KG1 (cell line): ENCODE data around the gene TLR7.

ENCODE experiments used
- DNase-seq: peaks from one replicate; lab custom pipeline; 2025; lab: John Stamatoyannopoulos, UW

TLR7 gene

DNA sequence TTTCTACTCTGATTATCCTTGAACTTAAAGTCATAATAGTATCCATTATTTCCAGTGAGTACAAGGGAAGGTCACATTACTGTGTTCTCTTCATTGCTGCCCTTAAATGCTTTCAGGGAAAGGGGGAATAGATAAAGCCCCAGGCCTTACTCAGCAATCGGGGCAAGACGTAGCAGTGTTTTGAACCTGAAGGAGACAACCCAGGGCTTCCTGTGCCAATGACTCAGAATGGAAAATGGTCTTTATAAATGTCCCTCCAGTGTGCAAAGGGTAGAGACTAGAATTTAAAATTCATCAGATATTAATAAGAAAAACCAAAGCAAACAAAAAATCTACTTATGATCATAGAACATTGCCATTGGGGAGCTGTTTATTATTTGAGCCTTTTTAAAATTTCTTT, 63.3 kb downstream of the TLR7 start:
- no peak for DNase-seq

DNA sequence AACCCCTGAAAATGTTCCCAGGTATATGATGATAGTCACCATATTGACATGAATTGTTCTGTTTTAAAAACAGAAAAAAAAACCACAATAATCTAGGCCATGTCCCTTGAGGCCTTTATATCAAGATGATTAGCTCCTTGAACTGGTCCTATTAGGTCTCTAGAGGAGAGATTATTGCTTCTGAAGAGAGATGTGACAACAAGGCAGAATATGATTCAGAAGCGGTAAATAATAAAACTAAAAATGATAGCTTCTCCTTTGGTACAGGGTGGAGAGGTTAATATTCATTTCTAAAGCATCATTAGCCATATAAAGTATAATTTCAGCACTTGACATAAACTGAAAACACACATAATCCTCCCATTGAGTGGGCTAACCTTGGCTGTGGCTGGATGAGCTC, 65.4 kb downstream of the TLR7 start:
- DNase-seq = no peak

DNA sequence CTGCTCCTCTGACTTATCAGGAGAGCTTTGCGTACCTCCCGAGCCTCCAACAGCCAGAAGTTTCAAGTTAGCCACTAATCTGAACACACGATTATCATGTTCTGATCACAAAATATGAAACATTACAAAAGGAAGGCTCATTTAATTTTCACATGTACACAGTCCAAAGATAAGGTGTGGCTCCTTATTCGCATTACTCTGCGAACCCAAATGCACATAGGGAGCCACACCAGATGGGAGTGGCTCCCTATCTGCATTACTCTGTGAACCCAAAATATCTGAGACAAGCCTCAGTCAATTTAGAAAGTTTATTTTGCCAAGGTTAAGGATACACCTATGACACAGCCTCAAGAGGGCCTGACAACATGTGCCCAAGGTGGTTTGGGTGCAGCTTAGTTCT, 68.0 kb downstream of the TLR7 start:
- DNase-seq = no peak

DNA sequence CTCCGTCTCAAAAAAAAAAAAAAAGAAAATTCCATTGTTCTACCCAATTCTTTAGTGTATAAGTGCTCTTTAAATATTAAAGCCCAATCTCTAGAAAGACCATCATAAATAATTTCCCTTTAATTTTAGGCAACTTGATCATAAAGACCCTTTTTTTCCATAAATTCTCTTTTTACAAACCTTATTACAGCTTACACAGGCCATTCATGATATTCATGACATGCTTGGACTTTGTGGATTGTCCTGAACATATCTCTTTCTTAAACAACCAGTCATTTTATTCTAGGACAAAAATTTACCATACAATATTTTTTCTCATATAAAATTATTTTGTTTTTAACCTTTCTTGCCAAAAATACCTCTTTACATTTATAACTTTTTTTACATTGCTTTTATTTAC, 70.1 kb downstream of the TLR7 start:
- DNase-seq = no peak
